Right lobe of liver (tissue), 6 donors: ENCODE data around the gene TREX2. TPM values are rescaled to one million over a fixed set of nuclear protein-coding genes. Genes with fewer than 3 reads are reported as not detected.
A peak's percentile ranks its signal among the peaks of the same experiment; 100 is the strongest.

Experiments used
- ATAC-seq, 4 donors: fragments of 200-7000 bp; cut with Tn5 transposase; one replicate each; pipeline ENCODE4 v1.9.1; 2020; ENCODE audit warnings: mild to moderate bottlenecking in 4 of 4, moderate library complexity in 4 of 4
- DNase-seq, 3 donors: peaks; one replicate each; pipeline ENCODE4 v3.0.0-alpha.2; 2020
- H3K27ac ChIP-seq, 3 donors: fragments of 200-600 bp; one replicate each; pipeline ENCODE4 v1.8.0; 2022
- H3K27me3 ChIP-seq, 2 donors: fragments of 200-600 bp; one replicate each; pipeline ENCODE4 v1.8.0; 2022
- H3K36me3 ChIP-seq, 4 donors: fragments of 200-600 bp; sonication (generic) in 1 of 4; one replicate each; pipeline versions ENCODE4 v1.5.1 to v1.8.0; 2017 to 2022; ENCODE audit warnings: control low read depth in 1 of 4
- H3K4me1 ChIP-seq, 4 donors: fragments of 200-600 bp; sonication (generic) in 1 of 4; one replicate each; pipeline versions ENCODE4 v1.5.1 to v1.8.0; 2017 to 2022; ENCODE audit warnings: control low read depth in 1 of 4
- H3K4me3 ChIP-seq, 3 donors: fragments of 200-600 bp; one replicate each; pipeline ENCODE4 v1.8.0; 2022
- H3K9me3 ChIP-seq, 4 donors: fragments of 200-600 bp; sonication (generic) in 1 of 4; one replicate each; pipeline versions ENCODE4 v1.5.1 to v1.8.0; 2017 to 2022; ENCODE audit warnings: control low read depth in 1 of 4
- POLR2A ChIP-seq: fragments of 450-650 bp; IDR thresholded peaks from one replicate; pipeline ENCODE4 v1.6.1; 2017; ENCODE audit warnings: antibody characterized with exemption, mild to moderate bottlenecking
- WGBS: methylation state at CpG from one replicate; pipeline ENCODE4 v1.1.6; 2018; ENCODE audit warnings: low coverage, low lambda C conversion rate; ENCODE audit not compliant: insufficient coverage; ENCODE audit errors: missing lambda C conversion rate; 5-methylcytosine and 5-hydroxymethylcytosine counted together
- intact Hi-C, 2 donors: fragments of 100-400 bp; cut with DNase I; formaldehyde crosslinking; loops; one replicate each; pipeline versions ENCODE4 v1.11.2 to v1.14.1; 2022
- total RNA-seq, 6 experiments: library from RNA; depleted of rRNA in 2 of 6; stranded (reverse); fragments of >200 nt in 2 of 6; fragmentation: NEBNext Ultra II Directional in 3 of 6; extraction: Animal tissue kit (Norgen Biotek cat#: 25700) in 3 of 6; gene quantifications; one replicate each; pipeline versions ENCODE4 v1.1.0 to v1.2.4, GENCODE V29; 2016 to 2023
- TF ChIP-seq, protein P1 (sequence below), 4 donors: fragments of 200-600 bp in 3 of 4; fragments of 450-650 bp in 1 of 4; IDR thresholded peaks; one replicate each; pipeline versions ENCODE4 v1.5.1 to v1.8.0; 2016 to 2022; ENCODE audit warnings: antibody characterized with exemption in 4 of 4, mild to moderate bottlenecking in 2 of 4
- donor health status: DM: no; HTN: yes; CAD: no.
- donor health status: DM: no; HTN: no; CAD: no.
- donor health status: DM: no; HTN: no; CAD: no.
- donor health status: DM: no; HTN: yes; CAD: no.
- donor health status: DM: no; HTN: yes; CAD: no.

Gene TREX2
- total RNA-seq, 6 experiments from 2014 or later, result 0.18 to 0.46 (median 0.23) TPM; not detected in 2

DNA sequence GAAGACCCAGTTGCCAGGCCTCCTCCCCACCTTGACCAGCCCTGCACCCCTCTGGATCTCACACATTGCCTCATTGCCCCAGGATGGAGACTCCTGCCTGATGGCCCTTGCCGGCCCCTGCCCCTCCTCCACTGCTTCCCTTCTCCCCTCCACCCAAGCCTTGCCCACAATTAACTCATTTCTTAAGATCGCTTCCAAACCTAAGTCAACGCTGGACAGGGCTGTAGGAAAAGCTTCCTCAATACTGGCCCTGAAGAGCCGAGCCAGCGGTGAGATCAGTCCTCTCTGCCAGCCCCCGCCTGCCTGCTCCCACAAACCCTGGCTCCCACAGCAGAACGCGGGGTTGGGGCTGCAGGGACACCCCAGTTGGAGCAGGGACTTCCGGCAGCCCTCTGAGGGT is 32.0 kb upstream of the TREX2 start:
- H3K27me3 ChIP-seq, result no peaks in the 10 kb centered on the region
- H3K27ac ChIP-seq, result no peak overlapping the region
- no peaks in the 10 kb centered on the region for H3K4me1 ChIP-seq
- no peaks in the 10 kb centered on the region for H3K9me3 ChIP-seq
- DNase-seq (no peak), ATAC-seq (no peak)
- 60% methylated on average over 1 of the region's 9 CpGs for WGBS
- intact Hi-C loops, result no loop called here
- TF ChIP-seq, protein P1, sequence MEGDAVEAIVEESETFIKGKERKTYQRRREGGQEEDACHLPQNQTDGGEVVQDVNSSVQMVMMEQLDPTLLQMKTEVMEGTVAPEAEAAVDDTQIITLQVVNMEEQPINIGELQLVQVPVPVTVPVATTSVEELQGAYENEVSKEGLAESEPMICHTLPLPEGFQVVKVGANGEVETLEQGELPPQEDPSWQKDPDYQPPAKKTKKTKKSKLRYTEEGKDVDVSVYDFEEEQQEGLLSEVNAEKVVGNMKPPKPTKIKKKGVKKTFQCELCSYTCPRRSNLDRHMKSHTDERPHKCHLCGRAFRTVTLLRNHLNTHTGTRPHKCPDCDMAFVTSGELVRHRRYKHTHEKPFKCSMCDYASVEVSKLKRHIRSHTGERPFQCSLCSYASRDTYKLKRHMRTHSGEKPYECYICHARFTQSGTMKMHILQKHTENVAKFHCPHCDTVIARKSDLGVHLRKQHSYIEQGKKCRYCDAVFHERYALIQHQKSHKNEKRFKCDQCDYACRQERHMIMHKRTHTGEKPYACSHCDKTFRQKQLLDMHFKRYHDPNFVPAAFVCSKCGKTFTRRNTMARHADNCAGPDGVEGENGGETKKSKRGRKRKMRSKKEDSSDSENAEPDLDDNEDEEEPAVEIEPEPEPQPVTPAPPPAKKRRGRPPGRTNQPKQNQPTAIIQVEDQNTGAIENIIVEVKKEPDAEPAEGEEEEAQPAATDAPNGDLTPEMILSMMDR (IDR thresholded peaks at IDR 0.05), result no peak
- TF ChIP-seq POLR2A, result no peak
- no peak overlapping the region for H3K4me3 ChIP-seq
- no peaks in the 10 kb centered on the region for H3K36me3 ChIP-seq

DNA sequence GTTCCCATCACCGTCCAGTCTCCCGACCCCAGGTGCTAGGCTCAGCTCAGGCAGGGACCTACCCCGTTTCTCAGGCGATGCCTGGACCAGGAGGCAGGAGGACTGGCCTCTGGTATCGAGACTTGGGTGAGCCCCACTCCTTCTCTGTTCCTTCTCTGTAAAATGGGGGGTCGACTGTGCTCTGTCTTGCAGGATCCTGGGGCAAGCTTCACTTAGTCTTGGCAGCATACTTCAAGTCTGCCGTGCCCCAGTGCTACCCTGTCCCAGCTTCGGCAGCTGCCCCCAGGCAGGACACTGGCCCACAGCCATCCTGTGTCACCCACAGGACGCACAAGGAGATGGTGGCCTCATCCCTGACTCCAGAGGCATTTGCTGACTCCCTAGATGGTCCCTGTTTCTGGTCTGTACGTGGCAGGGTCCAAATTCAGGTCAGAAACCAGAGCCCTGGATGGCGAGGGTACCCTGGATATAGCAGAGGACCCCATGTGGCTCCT is 31.6 kb upstream of the TREX2 start:
- intact Hi-C loops, result no loop called here
- Histone ChIP-seq H3K36me3 (no peaks in the 10 kb centered on the region), H3K27ac (no peak overlapping the region), H3K4me1 (no peaks in the 10 kb centered on the region), H3K9me3 (no peaks in the 10 kb centered on the region), H3K4me3 (no peak overlapping the region), H3K27me3 (no peaks in the 10 kb centered on the region)
- DNase-seq (no peak), ATAC-seq (no peak)
- TF ChIP-seq, protein P1 (IDR thresholded peaks at IDR 0.05), result no peak
- WGBS, result 25% methylated on average over 2 of the region's 11 CpGs

DNA sequence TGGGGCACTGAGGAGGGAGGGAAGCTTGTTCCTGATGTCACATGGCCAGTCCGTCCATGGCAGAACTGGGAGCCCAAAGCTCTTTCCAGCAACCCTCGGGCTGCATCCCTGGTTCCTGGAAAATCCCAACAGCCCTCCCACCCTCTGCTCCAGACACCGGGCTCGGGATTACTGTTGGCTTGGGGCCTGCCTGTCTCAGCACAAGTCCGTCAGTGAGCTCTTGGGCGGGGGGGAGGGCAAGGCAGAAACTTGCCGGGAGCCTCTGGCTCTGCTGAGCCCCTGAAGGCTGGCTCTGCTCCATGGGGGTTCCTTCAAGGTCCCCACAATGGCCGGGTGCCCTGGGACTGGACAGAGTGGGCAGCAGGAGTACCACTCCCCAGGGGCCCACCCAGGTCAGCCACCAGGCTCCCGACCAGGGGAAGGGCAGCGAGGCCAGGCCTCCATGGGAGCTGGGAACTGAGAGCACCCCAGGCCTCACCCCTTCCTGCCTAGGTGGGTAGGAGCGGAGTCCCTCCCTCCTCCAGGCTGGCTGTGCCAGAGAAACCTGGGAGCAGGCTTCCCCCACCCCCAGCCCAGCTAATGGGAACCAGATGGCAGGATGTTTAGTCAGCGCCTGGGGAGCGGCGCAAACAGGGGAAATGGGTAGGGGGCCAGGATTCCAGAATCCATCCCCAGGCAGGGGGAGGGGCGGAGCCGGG is 31.0 kb upstream of the TREX2 start:
- WGBS, result 41% methylated on average over 4 of the region's 16 CpGs
- peak in 1 of 4 donors; percentile 36 for ATAC-seq
- no peak overlapping the region for H3K4me3 ChIP-seq
- H3K36me3 ChIP-seq, result no peaks in the 10 kb centered on the region
- no peaks in the 10 kb centered on the region for H3K27me3 ChIP-seq
- TF ChIP-seq POLR2A, result no peak
- TF ChIP-seq, protein P1 (IDR thresholded peaks at IDR 0.05), result no peak
- no peak for DNase-seq
- intact Hi-C loops, result no loop called here
- no peaks in the 10 kb centered on the region for H3K9me3 ChIP-seq
- H3K27ac ChIP-seq, result peak overlapping the region in 1 of 3 donors; percentile 57
- H3K4me1 ChIP-seq, result no peaks in the 10 kb centered on the region

DNA sequence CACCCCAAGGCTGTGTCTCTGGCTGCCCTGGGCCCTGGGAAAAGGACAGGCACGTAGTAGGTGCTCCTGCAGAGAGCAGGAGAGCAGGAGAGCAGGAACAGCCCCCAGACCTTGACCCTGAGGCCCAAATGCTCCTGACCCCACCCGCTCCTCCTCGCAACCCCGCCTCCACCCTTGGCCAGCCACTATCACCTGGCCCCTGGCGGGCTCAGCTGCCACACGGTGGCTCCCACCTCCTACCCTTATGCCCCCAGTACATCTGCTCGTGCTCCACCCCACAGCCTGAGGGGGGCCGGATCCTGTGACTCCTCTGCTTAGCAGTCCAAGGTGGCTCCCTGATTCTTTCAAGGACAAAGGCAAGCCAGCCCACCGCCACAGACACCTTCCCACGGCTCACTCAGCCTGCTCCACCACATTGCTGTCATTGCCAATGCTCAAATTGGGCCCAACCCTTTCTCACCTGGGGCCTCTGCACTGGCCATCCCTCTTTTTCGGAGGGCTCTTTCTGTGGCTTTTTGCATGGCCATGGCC is 30.0 kb upstream of the TREX2 start:
- Histone ChIP-seq H3K9me3 (no peaks in the 10 kb centered on the region), H3K27me3 (no peaks in the 10 kb centered on the region), H3K4me1 (no peaks in the 10 kb centered on the region), H3K27ac (no peak overlapping the region), H3K36me3 (no peaks in the 10 kb centered on the region), H3K4me3 (no peak overlapping the region)
- ATAC-seq (no peak), DNase-seq (no peak)
- 100% methylated on average over 1 of the region's 11 CpGs for WGBS
- intact Hi-C loops, result no loop called here
- TF ChIP-seq, protein P1 (IDR thresholded peaks at IDR 0.05), result no peak
- TF ChIP-seq POLR2A, result no peak
